NB4 (cell line): ENCODE measurements around the gene C7orf57.

Experiments used
- DNase-seq: peaks from one replicate; pipeline ENCODE4 v3.0.0; 2010; ENCODE audit warnings: low read depth
- H3K4me3 ChIP-seq: one replicate; pipeline ENCODE4 v1.5.1; 2011; ENCODE audit warnings: mild to moderate bottlenecking, low read depth, low read length, moderate library complexity
- CTCF ChIP-seq: IDR thresholded peaks from one replicate; pipeline ENCODE4 v1.5.1; 2012; ENCODE audit warnings: low read depth, low read length
- MAX ChIP-seq: IDR thresholded peaks from 2 replicates; pipeline ENCODE4 v1.6.1; 2011; ENCODE audit warnings: low read depth, low read length
- MYC ChIP-seq: IDR thresholded peaks from 2 replicates; pipeline ENCODE4 v1.6.1; 2011; ENCODE audit warnings: low read depth, low read length
- POLR2A ChIP-seq: IDR thresholded peaks from 2 replicates; pipeline ENCODE4 v1.6.1; 2011; ENCODE audit warnings: mild to moderate bottlenecking; ENCODE audit not compliant: insufficient read length; ENCODE audit errors: extremely low read depth

The C7orf57 gene

GRCh38 chr7:48052748-48053147, 17.4 kb downstream of the C7orf57 start:
- DNase-seq: no peak
- TF ChIP-seq CTCF (no peak), MYC (no peak), POLR2A (no peak), MAX (no peak)
- no peak overlapping the region for H3K4me3 ChIP-seq

- H3K4me3 ChIP-seq: no peak overlapping the region
- TF ChIP-seq MAX (no peak), CTCF (no peak), POLR2A (no peak), MYC (no peak)
- no peak for DNase-seq
These were observed 18.4 kb downstream of the C7orf57 start for GRCh38 chr7:48053736-48054135.

GRCh38 chr7:48058990-48059389, 23.6 kb downstream of the C7orf57 start:
- no peak overlapping the region for H3K4me3 ChIP-seq
- TF ChIP-seq POLR2A: no peak
- no peak for TF ChIP-seq MYC
- no peak for TF ChIP-seq CTCF
- TF ChIP-seq MAX: no peak
- no peak for DNase-seq

GRCh38 chr7:48059706-48060105, 24.4 kb downstream of the C7orf57 start:
- DNase-seq: no peak
- TF ChIP-seq MAX: no peak
- TF ChIP-seq MYC: no peak
- no peak for TF ChIP-seq CTCF
- no peak for TF ChIP-seq POLR2A
- H3K4me3 ChIP-seq: no peak overlapping the region

- DNase-seq: no peak
- TF ChIP-seq MYC (no peak), MAX (no peak), POLR2A (no peak), CTCF (no peak)
These were observed 28.6 kb downstream of the C7orf57 start for GRCh38 chr7:48063985-48064384.

GRCh38 chr7:48067475-48067874, 32.1 kb downstream of the C7orf57 start:
- TF ChIP-seq POLR2A (no peak), MYC (no peak), MAX (no peak), CTCF (no peak)
- no peak for DNase-seq
- H3K4me3 ChIP-seq: no peak overlapping the region

More at GRCh38 chr7:48063985-48064384, 28.6 kb downstream of the C7orf57 start:
- no peak overlapping the region for H3K4me3 ChIP-seq
